ENCODE data around the gene SLC29A4.
"Not testable (repeated sequence)": the region's sequence is repeated elsewhere in the genome, so short reads cannot be mapped to it uniquely, and the experiment has no call there.

Gene SLC29A4

GRCh38 chr7:5296611-5297226 is 14.0 kb downstream of the SLC29A4 start:
- peak; percentile 53 for DNase-seq (ENCODE audit: low read depth)

DNA sequence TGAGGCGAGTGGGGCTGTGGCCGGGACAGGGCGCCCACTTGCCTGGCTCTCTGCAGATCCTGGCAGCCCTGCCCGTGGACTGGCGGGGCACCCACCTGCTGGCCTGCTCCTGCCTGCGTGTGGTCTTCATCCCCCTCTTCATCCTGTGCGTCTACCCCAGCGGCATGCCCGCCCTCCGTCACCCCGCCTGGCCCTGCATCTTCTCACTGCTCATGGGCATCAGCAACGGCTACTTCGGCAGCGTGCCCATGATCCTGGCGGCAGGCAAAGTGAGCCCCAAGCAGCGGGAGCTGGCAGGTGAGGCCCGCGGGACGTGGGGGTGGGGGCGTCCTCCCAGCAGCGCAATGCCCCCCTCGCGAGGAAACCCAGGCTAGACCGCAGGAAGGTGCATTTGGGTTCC is 17.6 kb downstream of the SLC29A4 start:
- no peak for DNase-seq (ENCODE audit: low read depth)

DNA sequence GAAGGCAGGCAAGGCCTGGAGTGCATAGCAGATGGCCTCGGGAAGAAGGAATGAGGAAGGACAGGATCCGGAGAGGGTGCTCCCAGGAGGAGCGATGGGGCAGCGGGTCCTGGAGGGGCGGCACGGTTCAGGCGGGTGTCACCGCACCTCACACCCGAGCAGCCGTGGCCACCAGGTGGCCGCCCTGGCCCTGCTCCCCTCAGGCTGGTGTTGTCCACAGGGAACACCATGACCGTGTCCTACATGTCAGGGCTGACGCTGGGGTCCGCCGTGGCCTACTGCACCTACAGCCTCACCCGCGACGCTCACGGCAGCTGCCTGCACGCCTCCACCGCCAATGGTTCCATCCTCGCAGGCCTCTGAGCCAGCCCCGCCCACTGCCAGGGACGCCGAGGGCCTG is 19.8 kb downstream of the SLC29A4 start:
- no peak for DNase-seq (ENCODE audit: low read depth)

GRCh38 chr7:5303061-5303460 is 20.3 kb downstream of the SLC29A4 start:
- no peak for DNase-seq (ENCODE audit: low read depth)

- DNase-seq (ENCODE audit: low read depth): no peak
Measured at GRCh38 chr7:5303591-5304505, 21.1 kb downstream of the SLC29A4 start.

- DNase-seq (ENCODE audit: low read depth): not testable (repeated sequence)
Measured at GRCh38 chr7:5305050-5305449, 22.3 kb downstream of the SLC29A4 start.

DNA sequence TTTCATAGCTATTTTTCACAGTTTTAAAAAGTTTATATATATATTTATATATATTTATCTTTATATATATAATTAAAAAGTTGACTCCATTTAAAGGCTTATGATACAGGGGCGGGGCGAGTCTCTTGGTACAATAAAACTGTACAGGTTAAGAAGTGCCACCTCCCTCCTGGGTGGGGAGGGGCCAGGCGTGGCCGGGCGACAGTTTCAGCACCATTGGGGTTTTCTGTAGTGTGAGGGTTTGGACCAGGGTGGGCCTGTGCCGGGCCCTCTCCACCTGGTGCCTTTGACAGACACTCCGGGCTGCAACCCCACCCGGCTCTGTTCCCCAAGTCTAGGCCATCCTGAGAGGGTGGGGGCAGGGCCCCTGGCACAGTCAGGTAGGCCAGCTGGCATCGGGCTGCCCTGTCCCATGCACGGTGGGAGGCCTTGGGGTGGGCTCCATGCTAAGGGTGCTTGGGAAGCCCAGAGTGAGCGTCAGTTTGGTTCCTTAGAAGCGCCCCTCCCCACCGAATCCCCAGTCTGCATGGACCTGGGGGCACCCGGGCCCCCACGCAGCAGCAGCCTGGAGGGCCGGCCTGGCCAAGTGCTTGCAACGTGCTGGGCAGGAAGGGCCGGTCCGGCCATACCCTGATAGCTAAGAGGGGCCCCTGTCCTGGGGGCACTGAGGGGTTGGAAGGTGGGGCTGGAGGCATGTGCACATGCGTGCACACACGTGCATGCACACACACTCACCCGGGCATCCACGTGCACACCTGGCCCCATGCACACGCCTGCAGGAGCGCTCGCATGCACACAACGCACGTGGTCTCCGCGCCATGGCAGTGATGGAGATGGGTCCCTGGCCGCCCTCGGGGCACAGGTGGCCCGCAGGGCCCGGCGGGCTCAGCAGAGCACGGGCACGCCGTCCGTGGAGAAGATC is 24.7 kb downstream of the SLC29A4 start:
- not testable (repeated sequence) for DNase-seq (ENCODE audit: low read depth)

DNA sequence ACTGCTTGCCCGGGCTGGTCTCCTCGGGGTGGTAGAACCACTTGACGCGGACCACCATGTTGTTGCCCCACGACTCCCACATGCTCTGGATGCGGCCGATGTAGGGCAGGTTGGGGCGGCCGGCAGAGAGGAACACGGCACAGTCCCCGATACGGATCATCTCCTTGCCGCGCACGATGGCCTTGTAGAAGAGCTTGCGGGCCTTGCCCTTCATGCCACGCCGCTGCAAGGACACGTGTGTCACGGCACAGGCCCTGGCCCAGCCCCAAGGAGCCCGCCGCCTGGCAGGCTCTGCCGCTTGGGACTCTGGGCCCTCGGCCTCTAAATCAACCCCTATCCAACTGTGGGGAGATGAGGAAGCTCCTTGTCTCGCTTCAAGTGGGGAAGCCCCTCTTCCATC is 26.4 kb downstream of the SLC29A4 start:
- no peak for DNase-seq (ENCODE audit: low read depth)

DNA sequence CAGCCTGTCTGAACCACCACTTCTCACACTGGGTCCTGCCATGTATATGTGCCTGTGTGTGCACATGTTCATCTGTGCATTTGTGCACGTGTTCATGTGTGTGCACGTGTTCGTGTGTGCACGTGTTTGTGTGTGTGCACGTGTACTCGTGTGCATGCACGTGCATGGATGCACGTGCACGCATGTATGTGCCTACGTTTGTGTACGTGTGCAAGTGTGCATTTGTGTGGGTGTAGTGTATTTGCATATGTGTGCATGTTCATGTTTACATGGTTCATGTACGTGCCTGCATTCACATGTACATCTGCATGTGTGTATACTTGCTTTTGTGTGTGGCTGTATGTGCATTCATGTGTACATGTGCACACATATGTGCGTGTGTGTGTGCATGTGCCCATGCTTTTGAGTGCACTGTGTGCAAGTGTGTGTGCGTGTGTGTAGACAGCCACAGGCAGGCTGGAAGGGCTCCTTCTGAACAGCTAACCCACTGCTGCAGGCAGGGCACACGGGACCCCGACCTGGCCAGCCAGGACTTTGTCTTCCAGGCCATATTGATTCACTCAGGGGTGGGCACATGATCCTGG is 28.2 kb downstream of the SLC29A4 start:
- DNase-seq (ENCODE audit: low read depth): no peak

DNA sequence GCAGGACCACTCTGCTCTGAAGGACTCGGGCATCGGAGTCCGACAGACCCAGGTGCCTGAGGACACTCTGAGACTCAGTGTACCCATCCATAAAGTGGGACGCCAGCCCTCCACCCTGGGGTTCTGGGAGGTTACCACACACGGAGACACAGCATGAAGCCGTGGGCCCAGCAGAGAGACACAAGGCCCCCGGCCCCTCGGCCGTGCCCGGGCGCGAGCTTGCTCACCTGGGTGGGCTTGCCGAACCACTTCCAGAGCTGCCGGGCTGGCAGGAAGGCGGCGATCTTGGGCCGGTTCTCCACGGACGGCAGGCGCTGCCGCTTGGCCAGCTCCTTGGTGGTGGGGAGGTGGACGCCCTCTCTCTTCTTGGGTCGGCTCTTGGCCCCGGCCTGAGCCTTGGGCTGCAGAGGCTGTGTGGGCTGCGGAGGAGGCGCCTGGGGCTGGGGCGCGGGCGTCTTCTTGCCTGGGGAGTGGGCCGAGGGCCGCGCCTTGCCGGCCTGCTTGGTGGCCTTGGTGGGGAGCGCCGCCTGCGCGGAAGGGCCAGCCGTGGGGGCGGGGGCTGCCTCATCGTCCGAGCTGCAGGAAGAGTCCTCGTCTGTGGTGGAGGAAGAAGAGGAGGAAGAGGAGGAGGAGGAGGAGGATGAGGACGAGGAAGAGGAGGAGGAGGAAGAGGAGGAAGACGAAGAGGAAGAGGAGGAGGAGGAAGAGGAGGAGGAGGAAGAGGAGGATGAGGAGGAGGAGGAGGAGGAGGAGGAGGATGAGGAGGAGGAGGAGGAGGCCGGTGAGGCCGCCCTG is 29.7 kb downstream of the SLC29A4 start:
- not testable (repeated sequence) for DNase-seq (ENCODE audit: low read depth)

GRCh38 chr7:5313076-5313885 is 30.5 kb downstream of the SLC29A4 start:
- DNase-seq (ENCODE audit: low read depth): not testable (repeated sequence)

DNA sequence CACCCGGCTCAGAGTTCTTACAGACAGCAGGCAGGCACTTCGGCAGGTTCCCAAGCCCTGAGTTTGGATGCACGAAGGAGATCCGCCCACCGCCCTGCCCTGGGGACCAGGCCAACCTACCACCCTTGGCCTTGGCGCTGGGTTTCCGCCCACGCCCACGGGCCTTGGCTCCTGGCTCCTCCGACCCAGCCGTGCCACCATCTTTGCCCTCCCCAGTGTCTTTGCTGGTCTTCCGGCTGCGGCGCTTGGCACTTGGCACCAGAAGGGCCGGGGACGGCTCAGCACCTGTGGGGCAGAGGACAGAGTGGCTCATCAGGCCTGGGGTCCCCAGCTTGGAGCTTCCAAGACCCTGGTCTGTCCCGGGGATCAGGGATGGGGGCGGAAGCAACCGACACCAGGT is 32.1 kb downstream of the SLC29A4 start:
- no peak for DNase-seq (ENCODE audit: low read depth)

GRCh38 chr7:5315761-5316160 is 33.0 kb downstream of the SLC29A4 start:
- no peak for DNase-seq (ENCODE audit: low read depth)

DNA sequence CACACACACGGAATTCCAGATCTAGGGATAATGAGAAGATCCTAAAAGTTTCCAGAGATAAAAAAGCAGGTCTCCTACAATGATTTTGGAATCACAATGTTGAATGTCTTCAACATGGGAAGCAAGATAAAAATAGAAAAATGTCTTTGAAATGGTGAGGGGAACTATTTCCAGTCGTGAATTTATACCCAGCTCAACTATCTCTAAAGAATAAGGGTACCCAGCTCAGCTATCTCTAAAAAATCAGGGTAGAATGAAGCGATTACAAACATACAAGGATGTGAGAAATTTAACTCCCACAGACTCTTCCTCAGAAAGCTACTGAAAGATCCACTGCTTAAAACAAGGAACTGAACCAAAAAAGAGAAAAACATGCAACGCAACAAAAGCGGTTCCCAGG is 35.9 kb downstream of the SLC29A4 start:
- not testable (repeated sequence) for DNase-seq (ENCODE audit: low read depth)

GRCh38 chr7:5320391-5320790 is 37.6 kb downstream of the SLC29A4 start:
- DNase-seq (ENCODE audit: low read depth): no peak

DNA sequence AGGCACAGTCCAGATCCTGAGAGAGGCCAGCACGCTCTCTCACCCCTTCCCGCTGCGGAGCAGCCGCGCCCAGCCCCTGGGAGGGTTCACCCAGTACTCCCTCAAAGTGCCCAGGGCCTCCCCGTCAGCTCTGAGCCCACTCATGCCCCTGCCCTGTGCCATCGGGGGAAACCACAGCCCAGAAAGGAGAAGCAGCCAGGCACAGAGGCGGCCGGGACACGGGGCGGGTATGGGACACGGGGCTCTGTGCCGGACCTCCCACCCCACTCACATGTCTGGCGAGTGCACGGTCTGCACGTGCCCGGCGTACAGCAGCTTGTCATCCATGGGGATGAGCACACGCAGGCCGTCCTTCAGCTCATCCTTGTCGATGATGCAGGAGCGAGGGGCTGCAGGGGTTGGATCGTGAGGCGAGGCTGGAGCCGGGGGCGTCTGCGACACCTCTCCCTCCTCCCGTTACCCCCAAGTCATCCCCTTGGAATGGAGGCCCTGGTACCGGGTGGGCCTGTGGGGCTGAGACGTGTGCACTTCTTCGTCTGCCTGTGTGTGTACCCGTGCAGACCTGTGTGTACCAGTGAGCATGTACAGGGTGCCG is 38.2 kb downstream of the SLC29A4 start:
- DNase-seq (ENCODE audit: low read depth): no peak

- no peak for DNase-seq (ENCODE audit: low read depth)
Measured at GRCh38 chr7:5322621-5323410, 40.1 kb downstream of the SLC29A4 start.

DNA sequence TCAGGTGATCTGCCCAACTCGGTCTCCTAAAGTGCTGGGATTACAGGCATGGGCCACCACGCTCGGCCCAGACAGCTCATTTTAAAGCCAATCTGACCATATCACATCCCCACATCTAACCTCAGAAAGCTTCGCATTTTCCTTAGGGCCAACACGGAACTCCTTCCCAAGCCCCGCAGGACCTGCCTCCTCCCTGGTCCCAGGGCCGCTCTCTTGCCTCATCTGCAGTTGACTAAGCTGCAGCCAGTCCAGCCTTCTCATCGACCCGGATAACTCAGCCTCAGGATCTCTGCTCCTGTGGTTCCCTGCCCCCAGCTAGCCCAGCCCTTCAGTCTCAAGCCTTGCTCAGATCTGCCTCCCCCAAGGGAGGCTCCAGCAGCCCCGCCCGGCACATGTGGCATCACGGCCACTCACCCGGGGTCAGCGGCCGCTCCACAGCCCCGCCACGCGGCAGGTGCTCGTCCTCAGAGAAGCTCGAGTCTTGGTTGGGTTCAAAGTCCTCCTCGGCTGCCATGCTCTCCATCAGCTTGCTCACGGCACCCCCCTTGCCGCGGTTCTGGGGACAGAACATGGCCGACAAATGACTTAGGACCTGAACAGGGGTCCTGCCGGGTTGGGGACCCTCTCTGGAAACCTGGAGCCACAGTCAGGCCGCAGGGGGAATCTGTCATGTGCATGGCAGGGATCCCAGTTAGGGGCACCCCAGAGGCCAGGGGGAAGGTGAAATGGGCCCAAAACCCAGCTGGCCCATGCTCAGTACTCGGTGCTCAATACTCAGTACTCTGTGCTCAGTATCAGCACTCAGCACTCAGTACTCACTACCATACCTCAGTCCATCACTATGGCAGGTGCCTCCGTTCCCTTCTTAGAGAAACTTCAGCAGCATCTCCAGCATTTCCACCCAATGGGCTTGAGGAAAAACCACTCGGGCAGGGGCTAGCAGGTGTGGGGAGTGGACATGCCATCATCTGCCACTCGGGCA is 41.3 kb downstream of the SLC29A4 start:
- not testable (repeated sequence) for DNase-seq (ENCODE audit: low read depth)

All from stimulated activated CD8-positive, alpha-beta memory T cell treated with anti-CD3 and anti-CD28 coated beads, Interleukin-15, amount 100 ng/mL, for 1 hour (primary cell).